Small intestine (tissue), 7 donors: ENCODE measurements around the gene SRF. TPM values are rescaled to one million over a fixed set of nuclear protein-coding genes. Genes with fewer than 3 reads are reported as not detected.

Experiments used
- DNase-seq, 2 donors: peaks; one replicate each; pipeline versions ENCODE4 v3.0.0 to v3.0.0-alpha.2; 2013
- FAIRE-seq: peaks from 2 replicates; lab custom pipeline; 2012; peaks lifted over from hg19 to GRCh38; lab: Jason Lieb, UNC
- H3K27ac ChIP-seq, 3 donors: one replicate each; pipeline ENCODE4 v1.5.1; 2013; ENCODE audit warnings: low read length in 2 of 3, mild to moderate bottlenecking in 2 of 3, control low read depth in 1 of 3, inconsistent platforms in 1 of 3, low read depth in 1 of 3, moderate library complexity in 1 of 3
- H3K27me3 ChIP-seq, 3 donors: one replicate each; pipeline ENCODE4 v1.6.1; 2013; ENCODE audit warnings: low read length in 3 of 3, inconsistent platforms in 1 of 3; ENCODE audit not compliant: control insufficient read depth in 3 of 3, insufficient read depth in 3 of 3
- H3K36me3 ChIP-seq, 3 donors: one replicate each; pipeline ENCODE4 v1.6.1; 2013; ENCODE audit warnings: low read length in 3 of 3, inconsistent platforms in 1 of 3, low read depth in 1 of 3, mild to moderate bottlenecking in 1 of 3, moderate library complexity in 1 of 3; ENCODE audit not compliant: control insufficient read depth in 3 of 3, insufficient read depth in 2 of 3
- H3K4me1 ChIP-seq, 3 donors: one replicate each; pipeline ENCODE4 v1.6.1; 2013; ENCODE audit warnings: low read length in 2 of 3, inconsistent platforms in 1 of 3, low read depth in 1 of 3, mild to moderate bottlenecking in 1 of 3, moderate library complexity in 1 of 3; ENCODE audit not compliant: control insufficient read depth in 3 of 3, insufficient read depth in 2 of 3
- H3K4me3 ChIP-seq, 3 donors: one replicate each; pipeline ENCODE4 v1.5.1; 2013; ENCODE audit warnings: low read length in 3 of 3, control low read depth in 1 of 3, inconsistent platforms in 1 of 3, low read depth in 1 of 3, mild to moderate bottlenecking in 1 of 3, moderate library complexity in 1 of 3
- H3K9me3 ChIP-seq, 2 donors: one replicate each; pipeline ENCODE4 v1.6.1; 2013; ENCODE audit warnings: low read depth in 1 of 2, low read length in 1 of 2; ENCODE audit not compliant: control insufficient read depth in 2 of 2, insufficient read depth in 1 of 2
- WGBS, 3 donors: extraction: QIAGEN DNeasy Blood & Tissue Kit; methylation state at CpG; one replicate each; pipeline ENCODE4 v1.1.7; 2013; 5-methylcytosine and 5-hydroxymethylcytosine counted together
- polyA plus RNA-seq, 4 donors: library from polyadenylated mRNA; stranded (reverse) in 3 of 4; unstranded in 1 of 4; fragments of 200-250 nt in 3 of 4; fragments of 120-200 nt in 1 of 4; gene quantifications; one replicate each; pipeline versions ENCODE4 v1.2.1 to v1.2.3, GENCODE V29; 2013
- donor health status: healthy with polysubstance abuse.
- donor health status: control.
- donor health status: control.
- donor health status: Bipolar disorder and iron deficiency.
- donor health status: healthy.

Gene SRF
- polyA plus RNA-seq, 4 donors, result 8.9 to 24.0 (median 16.2) TPM

DNA sequence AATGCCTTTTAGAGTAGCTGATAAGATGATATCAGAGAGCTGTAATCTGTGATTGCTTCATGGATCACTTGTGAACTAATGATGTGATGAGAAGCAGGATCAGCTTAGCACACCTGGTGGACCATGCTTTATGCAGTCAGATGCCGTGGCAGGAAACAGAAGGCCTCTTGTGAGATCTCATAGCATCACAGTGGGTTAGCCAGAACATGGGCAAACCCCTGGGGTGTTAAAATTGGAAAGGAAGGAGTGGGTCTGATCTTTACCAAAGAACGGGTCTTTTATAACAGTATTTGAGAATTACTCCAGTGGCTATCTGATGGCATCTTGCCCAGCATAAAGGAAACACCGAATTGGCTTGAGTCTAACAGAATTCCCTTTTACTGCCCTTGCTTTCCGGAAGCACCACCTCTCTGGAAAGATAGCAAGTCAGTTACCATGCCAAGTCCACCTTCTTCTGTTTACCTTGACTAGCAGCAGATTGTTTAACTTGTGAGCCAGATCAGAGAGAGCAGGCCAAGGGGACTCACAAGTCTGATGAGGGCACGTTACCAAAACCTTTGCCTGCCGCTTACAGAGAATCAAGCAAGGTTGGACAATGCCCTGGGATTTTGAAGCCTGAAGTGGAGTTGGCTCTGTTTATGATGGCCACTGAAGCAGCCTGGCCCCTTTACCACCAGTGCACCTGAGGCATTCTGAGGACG lies 20.9 kb upstream of the SRF start:
- peak; percentile 55 to 56 for DNase-seq
- 13 to 43% (median 30%) methylated on average over 7 of the region's 7 CpGs for WGBS, 3 donors

DNA sequence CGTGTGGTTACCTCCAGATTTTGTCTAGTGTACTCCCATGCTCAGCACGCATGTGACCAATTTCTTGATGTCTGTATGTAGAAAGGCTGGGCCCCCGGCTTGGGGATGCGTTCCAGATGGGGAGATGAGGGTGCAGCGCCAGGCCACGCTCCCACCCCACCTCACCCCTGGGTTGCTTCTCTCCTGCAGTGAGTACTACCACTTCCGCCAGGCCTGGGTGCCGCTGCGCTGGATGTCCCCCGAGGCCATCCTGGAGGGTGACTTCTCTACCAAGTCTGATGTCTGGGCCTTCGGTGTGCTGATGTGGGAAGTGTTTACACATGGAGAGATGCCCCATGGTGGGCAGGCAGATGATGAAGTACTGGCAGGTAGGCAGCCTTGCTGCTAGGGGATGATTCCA lies 11.5 kb upstream of the SRF start:
- FAIRE-seq (no peak), DNase-seq (no peak)
- no peak overlapping the region for H3K27ac ChIP-seq
- peaks cover 0 to 29% (median 0%) of the 10 kb centered on the region in 3 donors for H3K36me3 ChIP-seq
- no peaks in the 10 kb centered on the region for H3K9me3 ChIP-seq
- 93 to 97% (median 94%) methylated on average over 10 to 11 of the region's 11 CpGs for WGBS, 3 donors
- H3K4me1 ChIP-seq, result no peaks in the 10 kb centered on the region
- H3K4me3 ChIP-seq, result no peak overlapping the region
- H3K27me3 ChIP-seq, result no peaks in the 10 kb centered on the region

More for the DNA sequence above, 20.9 kb upstream of the SRF start:
- H3K4me3 ChIP-seq, result no peak overlapping the region
- H3K4me1 ChIP-seq, result peaks cover 0 to 22% (median 0%) of the 10 kb centered on the region in 3 donors
- no peaks in the 10 kb centered on the region for H3K9me3 ChIP-seq
- H3K36me3 ChIP-seq, result peaks cover 0 to 40% (median 0%) of the 10 kb centered on the region in 3 donors
- H3K27me3 ChIP-seq, result no peaks in the 10 kb centered on the region
- FAIRE-seq, result no peak
- no peak overlapping the region for H3K27ac ChIP-seq

DNA sequence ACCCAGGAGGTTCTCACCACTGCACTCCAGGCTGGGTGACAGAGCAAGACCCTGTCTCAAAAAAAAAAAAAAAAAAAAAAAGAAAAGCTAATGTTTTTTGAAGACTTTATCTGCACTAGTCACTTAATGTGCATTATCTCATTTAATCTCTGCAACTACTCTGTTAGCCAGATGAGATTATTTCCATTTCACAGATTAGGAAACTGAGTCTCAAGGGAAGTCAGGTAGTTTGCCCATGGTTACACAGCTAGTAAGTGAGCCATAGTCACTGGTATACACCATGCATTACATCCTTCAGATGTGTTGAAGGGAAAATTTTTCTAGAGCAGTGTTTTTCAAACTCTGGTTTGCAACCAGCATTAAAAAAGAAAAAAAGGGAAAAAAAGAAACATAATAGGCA lies 7.2 kb upstream of the SRF start:
- no peak for DNase-seq
- Histone ChIP-seq H3K27me3 (no peaks in the 10 kb centered on the region), H3K9me3 (no peaks in the 10 kb centered on the region), H3K27ac (no peak overlapping the region), H3K36me3 (peaks cover 0 to 21% (median 0%) of the 10 kb centered on the region in 3 donors), H3K4me1 (no peaks in the 10 kb centered on the region), H3K4me3 (no peak overlapping the region)
- FAIRE-seq, result no peak

DNA sequence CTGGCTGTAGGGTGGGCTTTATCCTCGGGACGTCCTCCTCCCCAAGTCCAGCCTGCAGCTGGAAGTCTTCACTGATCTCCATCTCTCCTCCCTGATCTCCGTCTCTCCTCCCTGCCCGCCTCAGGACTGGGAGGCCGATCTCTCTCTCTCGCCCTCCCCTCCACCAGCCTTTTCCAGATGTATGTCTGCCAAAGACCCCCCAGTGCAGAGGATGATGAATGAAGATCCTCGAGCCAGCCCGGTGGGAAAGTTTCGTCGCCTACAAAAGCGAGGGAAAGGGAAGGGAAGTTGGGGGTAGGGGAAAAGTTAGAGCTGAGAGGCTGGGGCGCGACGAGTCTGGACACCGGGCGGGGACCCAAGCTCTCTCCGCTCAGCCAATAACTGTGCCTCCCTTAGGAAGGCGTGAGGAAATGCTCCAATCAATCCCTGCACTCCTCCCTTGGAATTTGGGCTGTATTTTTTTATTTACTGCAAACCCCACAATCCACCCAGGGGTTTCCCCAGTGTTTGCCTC lies 595 bp upstream of the SRF start:
- WGBS, 3 donors, result 0 to 3% (median 1%) methylated on average over 15 to 18 of the region's 18 CpGs
- no peak for FAIRE-seq
- peak overlapping the region; percentile 43 to 97 (median 57) for H3K4me3 ChIP-seq
- H3K27me3 ChIP-seq, result no peaks in the 10 kb centered on the region
- peaks cover 0 to 11% (median 0%) of the 10 kb centered on the region in 3 donors for H3K36me3 ChIP-seq
- peaks cover 5 to 30% (median 7%) of the 10 kb centered on the region in 3 donors for H3K4me1 ChIP-seq
- no peak for DNase-seq
- H3K27ac ChIP-seq, result peak overlapping the region in 2 of 3 donors; percentile 83 to 94
- no peaks in the 10 kb centered on the region for H3K9me3 ChIP-seq

DNA sequence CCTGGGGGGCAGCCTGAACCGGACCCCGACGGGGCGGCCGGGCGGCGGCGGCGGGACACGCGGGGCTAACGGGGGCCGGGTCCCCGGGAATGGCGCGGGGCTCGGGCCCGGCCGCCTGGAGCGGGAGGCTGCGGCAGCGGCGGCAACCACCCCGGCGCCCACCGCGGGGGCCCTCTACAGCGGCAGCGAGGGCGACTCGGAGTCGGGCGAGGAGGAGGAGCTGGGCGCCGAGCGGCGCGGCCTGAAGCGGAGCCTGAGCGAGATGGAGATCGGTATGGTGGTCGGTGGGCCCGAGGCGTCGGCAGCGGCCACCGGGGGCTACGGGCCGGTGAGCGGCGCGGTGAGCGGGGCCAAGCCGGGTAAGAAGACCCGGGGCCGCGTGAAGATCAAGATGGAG lies 636 bp downstream of the SRF start:
- no peak for FAIRE-seq
- peak overlapping the region; percentile 83 to 95 (median 94) for H3K27ac ChIP-seq
- H3K9me3 ChIP-seq, result no peaks in the 10 kb centered on the region
- WGBS, 3 donors, result 0 to 1% (median 0%) methylated on average over 33 to 57 of the region's 57 CpGs
- peak in 1 of 2 donors; percentile 12 for DNase-seq
- no peaks in the 10 kb centered on the region for H3K27me3 ChIP-seq
- H3K36me3 ChIP-seq, result peaks cover under 1 to 24% (median 2%) of the 10 kb centered on the region in 3 donors
- H3K4me3 ChIP-seq, result peak overlapping the region; percentile 74 to 97 (median 92)
- peaks cover 5 to 30% (median 7%) of the 10 kb centered on the region in 3 donors for H3K4me1 ChIP-seq

DNA sequence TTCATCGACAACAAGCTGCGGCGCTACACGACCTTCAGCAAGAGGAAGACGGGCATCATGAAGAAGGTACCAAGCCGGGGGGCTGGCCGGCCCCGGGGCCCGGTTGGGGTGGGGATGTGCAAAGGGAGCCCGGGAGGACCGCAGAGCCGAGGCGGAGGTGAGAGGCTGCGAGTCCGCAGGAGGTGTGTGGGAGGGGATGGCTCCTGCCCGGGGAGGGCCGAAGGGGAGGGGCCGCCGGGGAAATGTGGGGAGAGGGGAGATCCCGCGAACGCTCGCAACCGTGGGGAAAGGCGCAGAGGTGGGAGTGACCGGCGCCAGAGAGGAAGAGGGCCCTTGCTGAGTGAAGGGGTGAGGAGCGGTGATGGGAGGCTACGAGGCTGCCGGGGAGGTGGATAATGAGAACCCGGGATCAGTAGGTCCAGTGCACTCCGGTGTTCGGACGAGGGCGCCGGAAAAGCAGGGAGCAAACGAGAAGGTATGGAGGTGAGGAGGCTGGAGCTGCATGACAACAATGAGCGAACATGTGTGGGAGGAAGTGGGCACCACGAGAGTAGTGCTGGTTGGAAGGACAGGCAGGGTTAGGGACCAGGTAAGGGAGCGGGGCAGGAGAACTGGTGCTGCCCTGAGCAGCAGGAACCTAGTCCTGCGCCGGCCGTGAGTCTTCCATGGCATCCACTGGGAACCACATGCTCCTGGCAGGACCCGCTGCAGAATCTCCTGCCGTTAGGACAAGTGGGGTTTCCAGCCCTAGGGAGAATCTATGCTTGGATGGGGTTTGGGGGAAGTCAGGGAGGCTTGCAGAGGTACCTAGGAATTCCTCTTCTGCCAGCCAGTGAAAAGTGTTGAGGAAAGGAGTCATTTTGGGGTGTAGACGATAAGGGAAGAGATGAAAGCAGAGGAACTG lies 1.3 kb downstream of the SRF start:
- peaks cover 2 to 26% (median 4%) of the 10 kb centered on the region in 3 donors for H3K36me3 ChIP-seq
- peak overlapping the region; percentile 83 to 95 (median 88) for H3K27ac ChIP-seq
- 1 to 2% (median 1%) methylated on average over 45 to 46 of the region's 46 CpGs for WGBS, 3 donors
- H3K9me3 ChIP-seq, result no peaks in the 10 kb centered on the region
- no peaks in the 10 kb centered on the region for H3K27me3 ChIP-seq
- FAIRE-seq (no peak), DNase-seq (peak; percentile 43 to 74)
- peaks cover 5 to 30% (median 7%) of the 10 kb centered on the region in 3 donors for H3K4me1 ChIP-seq
- peak overlapping the region; percentile 74 to 97 (median 92) for H3K4me3 ChIP-seq

DNA sequence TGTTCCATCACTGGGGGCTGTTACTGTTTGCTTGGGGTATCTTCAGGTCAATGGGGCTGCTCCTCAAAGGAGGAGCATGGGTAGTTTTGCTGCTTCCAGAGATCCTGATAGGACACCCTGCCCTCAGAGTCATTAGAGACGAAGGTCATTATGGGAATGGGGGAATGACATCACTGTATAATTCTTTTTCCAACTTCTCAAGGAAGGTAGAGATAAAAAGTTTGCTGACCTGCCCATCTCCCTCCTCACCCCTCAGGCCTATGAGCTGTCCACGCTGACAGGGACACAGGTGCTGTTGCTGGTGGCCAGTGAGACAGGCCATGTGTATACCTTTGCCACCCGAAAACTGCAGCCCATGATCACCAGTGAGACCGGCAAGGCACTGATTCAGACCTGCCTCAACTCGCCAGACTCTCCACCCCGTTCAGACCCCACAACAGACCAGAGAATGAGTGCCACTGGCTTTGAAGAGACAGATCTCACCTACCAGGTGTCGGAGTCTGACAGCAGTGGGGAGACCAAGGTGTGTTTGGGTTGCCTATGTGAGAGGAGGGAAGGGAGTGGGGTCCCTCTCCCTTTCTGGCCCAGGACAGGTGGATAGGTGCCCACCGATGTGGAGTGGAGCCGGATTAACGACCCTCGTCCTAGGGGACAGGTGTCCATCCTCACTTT lies 2.7 kb downstream of the SRF start:
- Histone ChIP-seq H3K36me3 (peaks cover 4 to 38% (median 5%) of the 10 kb centered on the region in 3 donors), H3K4me1 (peaks cover 5 to 30% (median 7%) of the 10 kb centered on the region in 3 donors), H3K27ac (peak overlapping the region; percentile 83 to 88 (median 86)), H3K9me3 (no peaks in the 10 kb centered on the region), H3K4me3 (peak overlapping the region in 2 of 3 donors; percentile 54 to 74), H3K27me3 (no peaks in the 10 kb centered on the region)
- DNase-seq, result peak; percentile 48 to 53
- 33 to 48% (median 43%) methylated on average over 11 of the region's 11 CpGs for WGBS, 3 donors
- no peak for FAIRE-seq
